Femur (tissue), 1 donor: Measurements from ENCODE around the gene SMPX.

Source experiments
- DNase-seq: peaks from one replicate; pipeline ENCODE4 v3.0.0-alpha.2; 2017

SMPX gene

GRCh38 chrX:21656587-21657317, 101.2 kb downstream of the SMPX start:
- no peak for DNase-seq
